ENCODE measurements around the gene PTCH2.
"Not testable (repeated sequence)": the region's sequence is repeated elsewhere in the genome, so short reads cannot be mapped to it uniquely, and the experiment has no call there.

The PTCH2 gene

GRCh38 chr1:44817771-44818495 lies 25.1 kb downstream of the PTCH2 start:
- no peak for DNase-seq

DNA sequence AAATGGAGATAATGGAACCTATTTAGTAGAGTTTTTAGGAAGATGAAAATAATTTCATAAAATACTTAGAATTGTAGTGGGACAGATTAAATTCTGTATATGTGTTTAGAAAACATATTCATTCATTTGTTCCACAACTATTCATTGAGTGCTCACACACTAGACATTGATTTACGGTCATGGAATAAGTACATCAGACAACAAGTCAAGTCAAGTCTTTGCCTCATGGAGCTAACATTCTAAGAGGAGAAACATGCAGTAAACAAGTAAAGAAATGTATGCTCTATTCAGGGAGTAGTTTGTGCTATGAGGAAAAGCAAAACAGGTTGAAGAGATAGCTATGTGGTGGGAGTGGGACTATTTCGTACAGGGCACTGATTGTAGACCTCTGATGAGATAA lies 25.7 kb downstream of the PTCH2 start:
- DNase-seq, result no peak

DNA sequence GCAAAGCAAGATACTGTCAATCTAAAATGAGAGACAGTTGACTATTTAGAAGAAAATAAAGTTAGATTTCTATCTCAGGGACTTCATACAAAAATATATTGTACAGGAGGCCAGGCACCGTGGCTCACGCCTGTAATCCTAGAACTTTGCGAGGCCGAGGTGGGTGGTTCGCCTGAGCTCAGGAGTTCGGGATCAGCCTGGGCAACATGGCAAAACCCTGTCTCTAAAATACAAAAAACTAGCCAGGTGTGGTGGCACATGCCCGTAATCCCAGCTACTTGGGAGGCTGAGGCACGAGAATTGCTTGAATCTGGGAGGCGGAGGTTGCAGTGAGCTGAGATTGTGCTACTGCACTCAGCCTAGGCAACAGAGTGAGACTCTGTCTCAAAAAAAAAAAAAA lies 27.1 kb downstream of the PTCH2 start:
- not testable (repeated sequence) for DNase-seq

DNA sequence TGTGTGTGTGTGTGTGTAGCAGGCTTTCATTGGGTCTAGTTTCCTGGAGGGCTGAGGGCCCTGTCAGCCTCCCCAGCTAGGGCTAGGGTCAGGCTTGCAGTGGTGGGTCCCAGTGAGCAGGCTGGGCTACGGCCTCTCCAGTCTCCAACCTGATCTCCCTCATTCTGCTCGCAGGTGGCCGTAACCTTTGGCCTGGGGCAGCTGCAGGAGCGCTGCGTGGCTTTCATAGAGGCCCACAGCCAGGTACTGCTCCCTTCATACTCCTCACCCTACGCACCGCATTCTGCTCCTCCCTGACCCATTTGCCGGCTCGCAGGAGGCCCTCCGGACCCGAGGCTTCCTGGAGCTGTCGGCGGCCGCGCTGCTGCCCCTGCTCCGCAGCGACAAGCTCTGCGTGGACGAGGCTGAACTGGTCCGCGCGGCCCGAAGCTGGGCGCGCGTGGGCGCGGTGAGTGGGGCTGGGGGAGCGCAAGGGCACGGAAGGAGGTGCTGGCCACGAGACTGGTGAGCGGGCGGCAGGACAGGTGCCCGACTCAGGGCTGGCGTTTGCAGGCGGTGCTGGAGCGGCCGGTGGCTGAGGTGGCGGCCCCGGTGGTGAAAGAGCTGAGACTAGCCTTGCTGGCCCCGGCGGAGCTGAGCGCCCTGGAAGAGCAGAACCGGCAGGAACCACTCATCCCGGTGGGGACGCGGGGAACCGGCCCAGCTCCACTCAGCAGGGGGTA lies 30.1 kb downstream of the PTCH2 start:
- no peak for DNase-seq

DNA sequence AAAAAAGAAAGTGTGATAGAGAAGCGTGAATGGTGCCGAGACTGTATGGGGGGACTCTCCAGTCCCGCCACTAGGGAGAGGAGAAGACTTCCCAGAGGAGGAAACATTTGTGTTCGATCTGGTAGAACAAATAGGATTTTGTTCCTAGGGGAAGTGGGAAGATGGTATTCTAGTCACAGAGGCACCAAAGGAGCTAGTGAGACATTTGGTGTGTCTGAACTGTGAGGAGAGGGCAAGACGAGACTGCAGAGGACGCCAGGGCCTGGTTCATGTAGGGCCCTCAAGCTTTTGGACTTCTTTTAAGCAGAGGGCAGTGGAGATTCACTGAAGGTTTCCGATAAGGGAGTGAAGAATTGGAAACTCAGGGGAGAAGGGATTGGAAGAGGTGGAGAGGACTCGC lies 31.8 kb downstream of the PTCH2 start:
- DNase-seq, result no peak

GRCh38 chr1:44810762-44811105 lies 32.3 kb downstream of the PTCH2 start:
- not testable (repeated sequence) for DNase-seq

DNA sequence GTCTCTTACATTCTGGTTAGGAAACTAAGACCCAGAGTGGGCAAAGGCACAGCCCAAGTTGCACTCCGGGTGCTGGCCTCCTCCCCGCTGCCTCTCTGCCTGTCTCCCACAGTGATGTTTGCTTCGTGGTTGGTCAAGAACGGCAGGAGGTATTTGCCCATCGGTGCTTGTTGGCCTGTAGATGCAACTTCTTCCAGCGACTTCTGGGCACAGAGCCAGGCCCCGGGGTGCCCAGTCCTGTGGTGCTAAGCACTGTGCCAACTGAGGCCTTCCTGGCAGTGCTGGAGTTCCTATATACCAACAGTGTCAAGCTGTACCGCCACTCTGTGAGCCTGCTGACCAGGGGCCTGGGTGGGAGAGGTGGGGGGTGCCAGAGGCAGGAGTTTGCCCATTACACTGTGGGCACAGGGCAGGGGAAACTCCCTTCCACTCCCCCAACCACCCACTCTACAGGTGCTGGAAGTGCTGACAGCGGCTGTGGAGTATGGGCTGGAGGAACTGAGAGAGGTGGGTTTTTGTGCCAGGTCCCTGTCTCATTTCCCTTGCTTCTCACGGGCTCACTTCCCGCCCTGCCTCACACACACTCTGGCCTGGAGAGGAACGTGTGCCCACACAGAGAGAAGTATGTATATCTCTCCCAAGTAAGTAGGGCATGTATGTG lies 32.8 kb downstream of the PTCH2 start:
- DNase-seq, result peak; percentile 43

GRCh38 chr1:44808938-44809917 lies 33.8 kb downstream of the PTCH2 start:
- no peak for DNase-seq

GRCh38 chr1:44808063-44808937 lies 34.8 kb downstream of the PTCH2 start, which contains the start of gene BTBD19:
Gene BTBD19, plus strand, starts transcription at chr1:44808523. Its CDS starts 298 bp downstream, at chr1:44808821.
- no peak for DNase-seq

GRCh38 chr1:44807364-44808062 lies 35.5 kb downstream of the PTCH2 start:
- DNase-seq, result no peak

- DNase-seq, result no peak
Observed at GRCh38 chr1:44806704-44807363, 36.2 kb downstream of the PTCH2 start, which contains the start of gene DYNLT4. Gene DYNLT4, minus strand, starts transcription at chr1:44807351. Its CDS starts 683 bp downstream, at chr1:44806668.

GRCh38 chr1:44806025-44806703 lies 36.9 kb downstream of the PTCH2 start:
- no peak for DNase-seq

DNA sequence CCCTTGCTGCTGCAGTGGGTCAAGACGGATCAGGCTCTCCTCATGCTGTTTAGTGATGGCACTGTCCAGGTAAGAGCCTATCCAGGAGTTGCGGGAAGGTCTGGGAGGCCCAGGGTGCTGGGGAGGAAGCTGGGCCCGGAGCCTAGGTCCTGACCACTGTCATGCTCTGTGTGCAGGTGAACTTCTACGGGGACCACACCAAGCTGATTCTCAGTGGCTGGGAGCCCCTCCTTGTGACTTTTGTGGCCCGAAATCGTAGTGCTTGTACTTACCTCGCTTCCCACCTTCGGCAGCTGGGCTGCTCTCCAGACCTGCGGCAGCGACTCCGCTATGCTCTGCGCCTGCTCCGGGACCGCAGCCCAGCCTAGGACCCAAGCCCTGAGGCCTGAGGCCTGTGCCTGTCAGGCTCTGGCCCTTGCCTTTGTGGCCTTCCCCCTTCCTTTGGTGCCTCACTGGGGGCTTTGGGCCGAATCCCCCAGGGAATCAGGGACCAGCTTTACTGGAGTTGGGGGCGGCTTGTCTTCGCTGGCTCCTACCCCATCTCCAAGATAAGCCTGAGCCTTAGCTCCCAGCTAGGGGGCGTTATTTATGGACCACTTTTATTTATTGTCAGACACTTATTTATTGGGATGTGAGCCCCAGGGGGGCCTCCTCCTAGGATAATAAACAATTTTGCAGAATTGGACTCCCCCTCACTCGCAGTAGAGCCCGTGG lies 37.6 kb downstream of the PTCH2 start:
- no peak for DNase-seq

GRCh38 chr1:44803312-44804095 lies 39.5 kb downstream of the PTCH2 start:
- DNase-seq, result no peak

DNA sequence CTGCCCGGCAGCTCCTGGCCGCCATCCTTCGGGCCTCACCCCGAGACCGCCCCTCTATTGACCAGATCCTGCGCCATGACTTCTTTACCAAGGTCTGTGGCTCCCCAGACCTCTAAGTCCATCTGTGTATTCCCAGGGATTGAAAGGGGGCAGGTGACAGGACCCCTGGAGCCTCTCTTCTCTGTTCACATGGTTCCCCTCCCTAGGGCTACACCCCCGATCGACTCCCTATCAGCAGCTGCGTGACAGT lies 40.1 kb downstream of the PTCH2 start:
- DNase-seq, result no peak

GRCh38 chr1:44802306-44803061 lies 40.6 kb downstream of the PTCH2 start:
- DNase-seq, result no peak

- no peak for DNase-seq
Observed at GRCh38 chr1:44801491-44802305, 41.4 kb downstream of the PTCH2 start.

Measured in DMS79 treated with DMSO at 0.1 percent for 48 hours (cell line).